Urothelium cell line (cell line): Measurements from ENCODE around the gene PIP4K2B.

ENCODE experiments used
- DNase-seq: peaks from one replicate; pipeline ENCODE4 v3.0.0; 2011; ENCODE audit warnings: low spot score, mixed read lengths
- FAIRE-seq: peaks from 2 replicates; lab custom pipeline; 2011; peaks lifted over from hg19 to GRCh38; lab: Jason Lieb, UNC

The PIP4K2B gene

DNA sequence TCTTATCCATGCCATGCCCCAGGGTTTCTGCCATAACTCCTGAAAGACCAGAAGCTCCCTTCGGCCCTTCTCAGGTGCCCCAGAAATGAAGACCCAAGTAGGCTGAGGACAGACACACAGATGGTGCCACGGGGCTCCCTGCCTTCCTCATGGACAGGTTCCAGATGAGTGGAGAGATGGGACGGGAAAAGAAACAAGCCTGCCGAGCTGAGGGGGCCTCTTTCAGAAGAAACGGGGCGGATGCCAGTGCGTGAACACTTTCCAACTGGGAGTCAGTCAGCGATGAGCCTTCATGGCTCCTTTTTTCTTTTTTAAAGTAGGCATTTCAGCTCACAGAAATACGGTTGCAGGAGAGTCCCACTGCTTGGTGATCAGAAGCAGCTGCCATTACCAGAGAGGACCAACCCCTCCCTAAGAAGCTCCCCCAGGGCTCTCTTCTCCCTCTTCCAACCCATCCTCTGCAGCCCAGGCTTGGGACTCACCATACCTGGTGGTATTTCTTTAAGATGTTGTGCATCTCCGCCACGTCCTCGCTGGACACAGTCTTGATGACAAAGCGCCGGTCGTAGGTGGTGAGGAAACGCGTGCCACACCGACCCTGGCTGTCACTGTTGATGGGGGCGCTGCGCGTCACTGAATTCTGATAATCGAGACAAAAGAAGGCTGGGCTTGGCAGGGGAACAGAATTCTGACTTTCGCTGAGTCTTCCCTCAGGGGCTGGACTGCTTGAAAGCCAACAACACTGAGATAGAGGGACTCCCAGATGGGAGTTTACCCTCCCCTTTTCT lies 19.2 kb downstream of the PIP4K2B start:
- DNase-seq (no peak), FAIRE-seq (no peak)

DNA sequence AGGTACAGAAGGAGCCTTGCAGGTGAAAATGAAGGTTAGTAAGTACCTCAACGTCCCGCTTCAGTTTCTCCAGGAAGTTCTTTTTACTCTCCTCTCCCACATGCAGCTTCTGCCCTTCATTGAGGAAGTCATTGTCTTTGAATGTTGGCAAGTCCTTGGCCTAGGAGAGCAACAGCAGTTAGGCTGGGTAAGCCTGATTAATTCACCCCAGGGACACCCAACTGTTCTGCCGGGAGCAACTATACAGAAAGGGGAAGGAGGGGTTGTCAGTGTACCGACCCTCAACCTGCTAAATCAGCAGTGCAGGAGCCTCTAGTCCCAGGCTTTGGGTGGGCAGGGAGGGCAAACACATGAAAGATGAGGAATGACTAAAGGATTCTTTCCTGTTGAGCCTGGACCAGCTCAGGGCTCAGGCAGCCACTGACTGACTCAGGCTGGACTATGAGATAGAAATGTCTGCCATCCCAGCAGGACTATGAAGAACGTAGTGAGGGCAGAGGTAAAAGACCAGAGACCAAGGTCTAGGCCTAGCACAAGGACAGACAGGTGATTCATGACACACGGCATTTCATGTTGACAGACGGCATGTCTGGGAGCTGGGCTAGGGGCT lies 21.6 kb downstream of the PIP4K2B start:
- DNase-seq: no peak
- no peak for FAIRE-seq

DNA sequence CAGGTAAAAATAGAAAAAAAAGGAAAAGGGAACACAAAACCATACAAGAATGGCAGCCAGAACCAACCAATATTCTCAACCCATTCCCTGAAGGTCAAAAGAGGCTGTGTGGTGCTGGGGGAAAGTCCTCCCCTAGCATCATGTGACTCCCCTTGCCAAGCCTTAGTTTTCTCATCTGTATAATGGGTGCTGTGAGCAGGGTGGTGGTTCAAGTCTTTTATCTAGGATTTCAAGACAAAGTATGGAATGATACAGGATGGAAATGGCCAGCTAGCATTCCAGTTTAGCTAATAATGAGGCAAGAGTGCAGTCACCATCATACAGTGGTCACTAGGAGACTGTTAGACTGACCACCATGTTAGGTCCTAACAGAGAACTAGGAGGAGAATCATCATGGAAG lies 26.1 kb downstream of the PIP4K2B start:
- FAIRE-seq: no peak

DNA sequence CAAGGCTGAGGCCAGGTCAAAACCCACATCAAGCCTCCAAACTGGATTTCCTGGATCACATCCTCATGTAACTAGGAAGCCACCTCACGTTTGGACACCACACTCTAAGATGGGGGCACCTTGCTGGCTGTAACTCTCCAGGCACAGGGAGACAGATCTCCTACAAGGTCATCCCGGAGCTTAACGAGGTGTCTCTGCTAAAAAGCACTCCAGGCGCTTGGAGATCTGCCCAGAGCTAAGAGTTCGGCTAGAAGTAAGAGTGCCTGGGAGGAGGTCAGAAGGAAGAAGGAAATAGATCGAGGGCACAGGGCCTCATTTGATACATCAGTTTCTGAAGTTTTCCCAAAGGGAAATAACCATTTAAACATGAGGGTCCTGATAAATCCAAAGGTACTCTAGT lies 30.9 kb downstream of the PIP4K2B start:
- FAIRE-seq (no peak), DNase-seq (no peak)

More for the DNA sequence above, 26.1 kb downstream of the PIP4K2B start:
- DNase-seq: no peak

DNA sequence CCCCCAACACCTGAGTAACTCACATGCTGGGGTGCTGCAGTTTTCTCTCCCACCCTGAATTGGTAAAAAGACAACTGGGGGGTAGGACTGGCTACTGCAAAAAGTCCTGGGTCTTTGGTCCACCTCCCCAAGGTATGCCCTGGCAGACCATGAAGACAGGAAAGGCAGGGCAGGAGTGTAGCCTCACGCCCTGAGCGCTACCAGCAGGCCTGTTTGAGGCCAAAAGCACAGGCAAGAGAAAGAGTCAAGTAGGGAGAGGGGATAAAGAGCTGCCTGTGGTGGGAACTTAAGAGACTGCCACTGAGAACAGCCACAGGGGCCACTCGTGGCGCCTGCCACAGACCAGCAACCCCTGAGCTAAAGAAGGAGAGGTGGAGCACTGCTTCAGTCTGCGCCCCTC lies 33.0 kb downstream of the PIP4K2B start:
- no peak for FAIRE-seq
- no peak for DNase-seq

DNA sequence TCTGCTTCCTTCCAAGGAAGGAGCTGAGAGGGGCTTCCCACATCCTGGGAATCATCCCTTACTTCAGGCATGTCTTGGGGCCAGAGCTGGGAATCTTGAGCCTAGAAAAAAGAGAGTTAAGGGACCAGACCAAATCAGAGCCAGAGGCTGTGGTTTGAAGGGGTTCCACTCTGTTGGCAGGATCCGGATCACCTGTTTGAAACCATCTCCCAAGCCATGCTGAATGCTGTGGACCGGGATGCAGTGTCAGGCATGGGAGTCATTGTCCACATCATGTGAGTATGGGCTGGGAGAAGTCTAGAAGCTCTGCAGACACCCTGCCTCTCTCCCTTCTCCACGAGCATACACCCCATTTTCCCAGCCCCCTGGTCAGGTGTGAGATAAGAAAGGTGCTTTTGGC lies 37.1 kb downstream of the PIP4K2B start:
- DNase-seq: no peak
- no peak for FAIRE-seq

DNA sequence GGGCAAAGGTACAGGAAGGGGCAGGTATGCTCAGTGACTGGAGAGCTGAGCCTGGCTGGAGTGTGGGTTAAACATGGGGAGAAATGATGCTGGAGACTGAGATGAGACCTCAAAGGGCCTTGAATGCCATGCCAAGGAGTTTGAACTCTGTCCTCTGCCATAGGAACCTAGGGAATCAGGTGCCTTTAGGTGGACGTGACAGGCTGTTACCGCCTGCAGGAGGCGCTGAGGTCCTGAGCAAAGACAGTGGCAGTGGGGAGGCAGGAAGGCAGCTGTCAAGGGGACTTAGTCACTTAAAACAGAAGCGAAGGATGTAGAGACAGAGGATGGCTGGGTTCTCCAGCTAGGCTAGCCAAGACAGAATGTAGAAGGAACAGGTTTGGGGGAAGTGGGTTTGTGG lies 37.7 kb downstream of the PIP4K2B start:
- no peak for DNase-seq
- no peak for FAIRE-seq

DNA sequence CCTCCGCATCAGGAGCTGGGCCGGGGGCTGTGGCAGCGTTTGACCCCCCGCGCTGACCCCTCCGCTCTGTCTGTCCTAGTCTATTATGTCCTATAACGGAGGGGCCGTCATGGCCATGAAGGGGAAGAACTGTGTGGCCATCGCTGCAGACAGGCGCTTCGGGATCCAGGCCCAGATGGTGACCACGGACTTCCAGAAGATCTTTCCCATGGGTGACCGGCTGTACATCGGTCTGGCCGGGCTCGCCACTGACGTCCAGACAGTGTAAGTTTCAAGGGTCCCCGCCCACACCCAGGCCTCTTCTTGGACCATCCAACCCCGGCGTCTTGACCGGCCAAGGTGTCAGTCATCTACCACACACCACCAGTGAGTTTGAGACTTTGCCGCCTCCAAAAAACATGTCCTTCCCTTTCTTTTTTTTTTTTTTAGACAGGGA lies 46.3 kb downstream of the PIP4K2B start:
- FAIRE-seq (no peak), DNase-seq (no peak)

DNA sequence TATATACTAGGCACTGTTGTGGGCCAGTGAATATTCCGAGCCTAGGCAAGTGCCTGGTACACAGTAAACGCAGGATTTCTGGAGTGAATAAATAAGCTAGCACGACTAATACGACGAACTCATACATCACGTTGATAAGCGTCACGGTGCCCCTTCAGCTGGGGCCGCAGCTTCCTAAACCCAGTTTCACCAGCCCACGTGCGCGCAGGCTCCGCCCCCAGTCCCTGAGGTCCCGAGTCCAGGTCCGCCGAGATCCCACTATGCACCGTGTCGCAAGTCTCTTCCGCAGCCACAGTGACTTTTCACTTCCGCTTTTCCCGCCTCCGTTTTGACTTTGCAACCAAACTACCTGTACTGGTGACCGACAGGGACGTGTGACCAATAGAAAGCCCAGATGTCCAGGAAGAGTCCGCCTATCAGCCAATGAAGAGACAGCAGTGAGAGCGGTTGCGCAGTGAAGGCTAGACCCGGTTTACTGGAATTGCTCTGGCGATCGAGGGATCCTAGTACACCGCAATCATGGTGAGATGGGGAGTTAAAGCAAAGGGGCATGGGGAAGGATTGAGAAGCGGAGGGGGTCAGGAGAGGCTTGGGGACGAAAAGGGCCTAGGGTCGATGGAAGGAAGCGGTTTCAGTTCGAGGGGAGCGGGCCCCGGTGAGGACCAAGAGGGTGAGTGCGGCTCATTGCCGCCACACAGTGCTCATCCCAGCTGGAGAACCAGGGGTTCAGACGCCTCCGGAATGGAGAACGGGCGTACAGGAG lies 46.9 kb downstream of the PIP4K2B start, which contains the start of gene PSMB3:
PSMB3 (plus strand) TSS at position 434 of the 763 bp plus-strand sequence; CDS start at position 520, 86 bp downstream.
- DNase-seq: peak; percentile 98
- FAIRE-seq: no peak

DNA sequence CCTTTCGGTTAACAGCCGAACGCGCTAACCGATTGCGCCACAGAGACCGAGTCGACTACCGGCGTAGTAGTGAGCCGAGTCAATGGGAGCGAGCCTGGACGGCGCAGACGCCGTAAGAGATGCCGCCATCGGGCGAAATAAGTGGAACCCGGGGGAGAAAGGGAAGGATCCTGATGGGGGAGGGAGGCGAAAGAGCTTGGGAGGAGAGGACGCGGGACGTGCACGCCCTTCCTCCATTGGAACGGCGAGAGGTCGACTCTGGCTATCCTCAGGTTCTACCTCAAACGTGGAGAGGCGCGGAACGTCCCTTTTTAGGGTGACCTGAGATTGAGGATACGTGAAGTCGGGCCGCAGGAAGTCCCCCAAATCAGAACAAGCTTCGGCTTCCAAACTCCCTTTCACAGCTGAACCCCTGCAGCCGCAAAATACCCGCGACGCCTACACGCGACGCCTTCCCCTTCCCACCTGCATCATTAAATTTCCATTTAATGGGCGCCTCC lies 47.5 kb downstream of the PIP4K2B start:
- FAIRE-seq: no peak
- DNase-seq: peak; percentile 87

DNA sequence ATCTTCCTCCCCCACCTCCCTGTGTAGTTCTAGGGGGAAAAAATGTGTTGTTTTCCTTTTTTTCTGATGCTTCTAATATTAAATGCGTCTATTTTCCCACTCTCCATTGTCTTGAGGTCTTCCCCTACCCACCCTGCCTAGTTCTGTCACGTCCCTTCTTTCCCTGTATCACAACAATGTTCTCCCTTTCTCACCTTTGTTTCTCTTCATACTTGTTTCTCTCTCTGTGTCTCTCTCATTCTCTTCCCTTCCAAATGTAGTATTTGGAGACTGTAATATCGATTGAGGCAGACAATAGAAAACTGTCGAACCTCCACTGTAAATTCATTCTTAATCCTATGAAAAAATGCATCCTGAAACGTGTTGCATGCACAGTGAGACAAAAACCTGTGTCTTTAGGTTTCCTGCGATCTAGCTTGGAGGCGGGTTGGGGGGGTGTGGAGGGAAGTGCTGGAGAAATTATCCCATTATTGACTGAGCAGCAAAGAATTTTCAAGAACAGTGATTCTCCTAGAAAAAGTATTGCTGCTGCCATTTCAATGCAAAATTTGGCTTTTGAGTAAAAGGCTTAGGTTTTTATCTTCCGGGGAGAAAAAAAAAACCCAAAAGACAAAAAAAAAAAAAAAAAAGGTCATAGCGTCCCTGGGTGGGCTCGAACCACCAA lies 48.1 kb downstream of the PIP4K2B start:
- no peak for FAIRE-seq
- no peak for DNase-seq

DNA sequence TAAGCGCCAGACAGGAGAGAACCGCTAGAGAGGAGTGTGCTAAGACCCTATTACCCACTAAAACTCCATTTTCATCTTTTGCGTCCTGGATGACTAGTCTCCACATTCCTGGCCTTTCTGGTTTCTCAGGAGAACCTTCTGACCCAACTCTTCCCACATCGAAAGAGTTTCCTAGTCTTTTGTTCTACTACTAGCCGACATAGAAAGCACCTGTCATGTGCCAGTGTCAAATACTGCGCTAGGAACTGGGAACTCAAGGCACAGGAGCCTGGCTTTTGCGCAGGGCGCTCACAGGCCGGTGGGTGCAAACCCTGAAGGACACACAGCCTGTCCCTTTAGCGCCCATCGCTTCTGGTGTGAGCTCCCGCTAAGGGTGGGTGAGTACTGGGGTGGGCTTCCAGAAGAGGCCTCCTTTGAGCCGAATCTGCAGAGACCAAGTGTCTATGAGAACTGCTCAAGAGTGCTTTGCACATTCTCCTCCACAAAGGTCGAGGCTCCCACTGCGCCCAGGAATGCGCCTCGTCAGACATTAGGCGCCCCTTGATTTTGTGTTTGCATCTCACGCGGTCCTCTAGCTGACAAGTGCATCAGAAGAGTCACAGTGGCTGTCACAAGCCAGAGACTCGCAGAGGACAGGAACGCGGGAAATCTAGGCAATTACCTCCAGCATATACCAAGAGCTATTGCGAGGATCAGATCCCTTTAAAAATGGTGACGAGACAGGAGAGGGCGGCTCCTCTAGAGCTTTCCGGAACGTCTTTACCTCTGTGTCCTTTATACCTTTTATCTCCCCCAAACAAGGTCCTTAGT lies 48.8 kb downstream of the PIP4K2B start:
- DNase-seq: no peak
- no peak for FAIRE-seq

DNA sequence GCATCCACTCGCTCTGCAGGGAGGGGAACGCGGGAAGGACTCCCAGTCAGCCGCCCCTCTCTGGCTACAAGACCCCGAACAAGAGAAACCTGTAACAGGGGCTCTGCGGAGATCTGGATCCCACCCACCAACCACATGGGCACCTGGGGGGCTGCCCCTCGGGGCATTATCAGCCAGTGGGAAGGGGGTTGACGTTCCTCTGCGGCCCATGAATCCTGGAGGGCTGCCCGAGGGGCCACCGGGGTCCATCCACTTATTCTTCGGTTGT lies 49.4 kb downstream of the PIP4K2B start:
- DNase-seq: no peak
- FAIRE-seq: no peak

DNA sequence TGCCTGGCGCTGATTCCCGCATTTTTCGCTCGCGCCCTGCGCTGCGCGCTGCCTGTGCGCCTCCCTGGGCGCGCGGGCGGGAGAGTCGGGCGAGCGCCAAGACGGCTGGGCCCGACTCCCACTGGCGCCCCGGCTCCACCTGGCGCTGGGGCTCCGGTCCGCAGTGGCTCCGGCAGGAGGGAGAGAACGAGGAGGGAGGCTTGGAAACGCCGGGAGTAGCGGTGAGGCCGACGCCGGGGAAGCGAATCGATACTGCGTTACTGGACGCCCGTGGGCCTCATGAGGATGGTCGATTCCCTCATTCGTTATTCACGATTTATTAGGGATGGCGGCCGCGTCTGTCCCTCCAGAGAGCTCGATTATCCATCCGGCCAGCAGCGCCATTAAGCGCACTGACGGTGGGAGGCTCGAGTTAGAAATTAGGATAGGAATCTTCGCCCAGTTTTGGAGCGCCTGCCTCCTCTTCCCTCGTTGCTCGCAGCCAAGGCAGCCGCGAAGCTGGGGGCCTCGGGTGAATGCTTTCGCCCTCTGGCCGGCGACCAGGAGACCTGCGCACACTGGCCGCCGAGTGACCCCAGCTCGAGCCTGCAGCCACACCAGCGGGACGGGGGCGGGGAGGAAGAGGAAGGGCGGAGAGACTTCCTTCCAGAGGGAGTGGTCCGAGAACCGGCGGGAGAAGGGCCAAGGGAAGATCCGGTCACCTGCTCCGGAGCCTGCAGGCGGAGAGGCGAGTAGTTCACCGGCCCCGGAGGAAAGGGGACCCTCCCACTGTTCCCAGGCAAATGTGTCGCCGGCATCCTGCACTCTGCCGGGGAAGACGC lies 49.9 kb downstream of the PIP4K2B start:
- peak; percentile 81 for DNase-seq
- no peak for FAIRE-seq

DNA sequence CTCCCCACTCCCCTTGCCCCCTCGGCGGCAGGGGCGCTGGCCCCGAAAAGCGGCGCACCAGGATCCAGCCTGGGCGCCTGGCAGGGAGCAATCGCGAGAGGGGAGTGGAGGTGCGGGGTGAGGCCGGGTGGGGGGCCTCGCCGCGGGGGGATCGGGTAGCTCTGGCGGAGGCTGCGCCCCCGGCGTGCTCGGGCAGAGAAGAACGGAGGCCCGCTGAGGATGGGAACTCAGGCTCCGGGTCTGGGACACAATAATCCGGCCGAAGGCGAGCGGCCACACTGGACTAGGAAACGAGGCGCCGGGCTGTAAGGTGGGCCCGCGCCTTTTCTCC lies 50.5 kb downstream of the PIP4K2B start:
- DNase-seq (no peak), FAIRE-seq (no peak)

DNA sequence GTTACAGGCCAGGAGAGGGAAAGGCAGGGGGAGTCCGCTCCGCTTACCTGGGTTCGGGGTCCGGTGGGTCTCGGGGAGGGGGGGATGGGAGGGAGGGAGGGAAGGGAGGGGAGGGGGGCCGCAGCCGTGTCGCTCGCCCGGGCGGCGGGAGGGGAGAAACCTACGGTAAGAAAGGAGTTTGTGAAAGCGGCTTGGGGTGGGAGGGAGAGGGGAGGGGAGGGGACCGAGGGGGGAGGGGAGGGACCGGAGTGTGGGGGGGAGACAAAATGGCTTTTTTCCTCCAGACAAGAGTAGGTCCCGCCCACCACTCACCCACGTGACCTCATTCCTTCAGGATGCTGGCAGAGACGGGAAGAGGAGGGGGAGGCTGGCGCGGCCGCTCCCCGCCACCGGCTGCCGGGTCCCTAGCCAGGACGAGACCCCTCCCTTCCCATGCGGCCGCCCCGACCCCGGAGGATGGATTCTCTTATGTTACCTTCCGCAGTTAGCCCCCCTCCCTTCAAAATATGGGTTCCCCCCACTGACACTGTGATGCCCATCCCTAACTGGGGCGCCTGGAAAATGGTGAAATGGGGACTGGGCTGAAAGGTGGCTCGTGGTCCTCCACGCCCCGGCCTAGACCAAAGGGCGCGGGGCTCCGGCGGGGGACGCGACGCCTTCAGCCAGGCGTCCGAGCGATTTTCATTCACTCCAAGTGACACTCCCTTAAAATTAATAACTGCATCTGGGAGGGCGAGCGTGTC lies 51.0 kb downstream of the PIP4K2B start, which contains the start of gene PCGF2:
PCGF2 (minus strand) TSS at position 188 of the 743 bp plus-strand sequence. CDS start 7,934 bp downstream, outside the sequence.
- DNase-seq: peak; percentile 88
- FAIRE-seq: no peak

DNA sequence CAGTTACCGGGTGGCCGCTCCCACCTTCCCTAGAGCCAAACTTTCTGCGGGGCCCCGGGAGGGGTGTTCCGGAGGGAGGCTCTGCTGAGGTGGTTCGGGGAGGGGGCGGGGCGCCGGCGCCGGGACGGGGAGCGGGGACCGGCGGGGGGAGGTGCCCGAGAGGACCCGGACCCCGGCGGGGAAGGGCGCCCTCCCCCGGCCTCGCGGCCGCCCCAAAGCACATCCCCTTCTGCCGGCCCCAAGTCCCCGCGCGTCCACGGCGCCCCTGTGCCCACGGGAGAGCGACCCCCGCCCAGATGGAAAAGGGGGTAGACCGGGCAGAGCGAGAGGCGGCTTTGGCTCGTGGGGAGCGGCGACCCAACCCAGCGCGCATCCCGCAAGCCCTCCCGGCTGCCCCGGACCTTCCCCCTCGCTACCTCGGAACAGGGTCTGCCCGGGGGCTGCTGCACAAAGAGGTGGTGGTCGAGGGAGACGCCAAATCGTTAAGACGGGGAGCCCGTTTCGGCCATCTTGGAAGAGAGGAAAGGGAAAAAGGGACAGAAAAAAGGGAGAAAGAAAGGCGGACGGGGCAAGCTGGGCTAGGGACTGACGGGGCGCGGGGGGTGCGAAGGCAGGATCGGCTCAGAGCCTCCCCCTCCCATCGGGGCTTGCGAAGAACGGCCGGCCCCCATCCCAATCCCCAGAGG lies 51.8 kb downstream of the PIP4K2B start:
- FAIRE-seq (no peak), DNase-seq (peak; percentile 62)

DNA sequence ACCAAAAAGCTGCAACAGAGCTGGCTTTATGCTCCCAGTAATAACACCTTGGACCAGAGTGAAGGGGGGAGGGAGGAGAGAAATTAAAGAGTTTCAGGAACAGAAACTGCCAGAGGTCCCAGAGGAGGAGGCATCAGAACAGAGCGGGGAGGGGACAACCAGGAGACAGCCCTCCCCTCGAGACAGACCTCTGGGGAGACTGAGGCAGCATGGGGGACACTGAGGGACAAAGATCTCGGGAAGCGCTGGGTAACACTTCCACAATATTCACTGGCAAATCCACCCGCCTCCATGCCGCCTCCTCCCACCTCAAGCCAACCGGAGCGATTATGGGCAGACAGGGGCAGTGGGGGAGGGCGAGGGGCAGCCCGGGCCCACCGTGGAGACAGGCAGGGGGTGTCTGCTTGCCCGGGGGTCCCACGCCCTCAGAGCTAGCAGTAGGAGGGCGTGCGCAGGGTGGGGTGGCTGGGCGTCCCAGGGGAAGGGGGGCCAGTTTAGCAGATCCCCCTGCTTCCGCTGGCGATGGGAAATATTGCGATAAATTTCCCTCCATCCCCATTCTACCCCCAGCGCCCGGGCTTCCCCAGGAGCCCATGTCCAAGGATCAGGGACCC lies 52.4 kb downstream of the PIP4K2B start:
- DNase-seq (no peak), FAIRE-seq (no peak)
